ENCODE results near the gene BMP2.

The BMP2 gene

DNA sequence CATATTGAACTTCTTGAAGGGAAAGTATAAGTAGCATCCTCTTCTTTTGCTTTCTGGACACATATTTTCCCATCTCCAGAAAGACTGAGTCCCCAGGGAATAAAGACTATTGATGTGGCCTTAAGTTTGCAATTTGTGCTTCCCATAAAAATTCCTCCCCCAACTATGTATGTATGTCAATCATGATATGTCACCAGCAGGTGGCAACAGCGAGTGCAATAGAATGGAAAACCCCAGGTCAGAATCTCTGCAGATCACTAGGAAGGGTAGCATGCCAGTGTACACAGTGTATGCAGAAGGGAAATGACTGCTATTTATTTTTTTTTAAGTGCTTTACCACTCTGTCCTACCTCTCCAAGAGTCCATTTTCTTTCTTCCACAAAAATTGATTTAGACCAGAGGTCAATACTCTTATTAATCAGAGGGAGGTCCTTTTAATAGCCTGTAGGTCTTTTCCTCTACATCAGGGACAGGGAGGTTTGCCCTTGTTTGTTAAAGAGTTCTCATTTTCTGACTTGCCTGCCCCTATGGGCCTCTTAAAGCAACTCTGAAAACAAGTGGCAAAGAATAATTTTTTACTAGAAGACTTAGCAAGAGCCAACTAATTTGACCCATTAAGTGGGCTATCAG, 61.4 kb downstream of the BMP2 start:
- in situ Hi-C loops (cut with MboI; ENCODE audit: low sequenced_read_pairs): no loop called here

DNA sequence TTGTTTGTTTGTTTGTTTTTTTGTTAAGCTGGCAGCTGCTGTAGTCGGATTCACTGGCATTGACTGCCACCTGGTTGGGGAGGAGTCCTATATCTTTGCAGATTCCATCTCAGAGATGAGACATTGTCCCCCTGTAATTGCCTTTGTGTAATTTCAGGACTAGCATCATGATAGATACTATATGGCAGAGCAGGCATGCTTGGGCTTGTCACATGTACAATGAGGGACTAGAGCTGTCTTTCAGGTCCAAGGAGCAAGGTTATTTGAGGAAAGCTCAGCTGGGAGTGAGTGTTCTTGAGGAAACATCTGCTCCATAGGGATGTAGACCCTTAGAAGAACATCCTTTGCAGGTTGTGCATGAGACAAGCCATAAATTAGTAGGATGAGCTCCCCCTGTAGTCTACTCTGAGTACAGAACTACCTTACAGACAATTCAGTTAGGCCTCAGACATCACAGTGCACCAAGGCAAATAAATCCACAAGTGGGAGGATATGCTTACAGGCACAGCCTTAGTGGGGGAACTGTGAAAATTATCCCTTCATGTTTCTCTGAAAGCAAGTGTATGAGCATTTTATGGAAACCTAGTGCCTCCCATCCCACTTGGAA, 62.1 kb downstream of the BMP2 start:
- in situ Hi-C loops (cut with MboI; ENCODE audit: low sequenced_read_pairs): no loop called here

Measured in HL-60/S4 treated with phorbol 12-myristate 13-acetate at 8.2 ng/mL for 4 days and 3 days (cell line).